ENCODE measurements around the gene MDM4. TPM values are rescaled to one million over a fixed set of nuclear protein-coding genes. Genes with fewer than 3 reads are reported as not detected.

MDM4 gene
- total RNA-seq, 1 donor: 38.5 TPM

GRCh38 chr1:204600968-204601367, 84.8 kb downstream of the MDM4 start:
- no peak for DNase-seq (ENCODE audit: low read depth in 2 of 3, low spot score in 2 of 3)

- DNase-seq (ENCODE audit: low read depth in 2 of 3, low spot score in 2 of 3): no peak
These were observed 85.9 kb downstream of the MDM4 start for GRCh38 chr1:204602111-204602579.

- no peak for DNase-seq (ENCODE audit: low read depth in 2 of 3, low spot score in 2 of 3)
These were observed 86.8 kb downstream of the MDM4 start for GRCh38 chr1:204602871-204603542.

- DNase-seq (ENCODE audit: low read depth in 2 of 3, low spot score in 2 of 3): no peak
These were observed 89.6 kb downstream of the MDM4 start for GRCh38 chr1:204605791-204606190.

Small RNA genes lying within 50 kb of the gene (small RNA-seq; reads per million reads assigned to genes)
- gene RNA5SP74: 0.61 reads per million

Other genes with a start within 250 kb of the MDM4 start
- 1.6 TPM for gene PLEKHA6, start 156.5 kb upstream of the MDM4 start, total RNA-seq
- gene PPP1R15B, start 104.6 kb upstream of the MDM4 start, total RNA-seq: 30.4 TPM
- gene PIK3C2B, start 21.6 kb upstream of the MDM4 start, total RNA-seq: 32.6 TPM
- gene LRRN2, start 169.3 kb downstream of the MDM4 start, total RNA-seq: 1.3 TPM